ENCODE results near the gene CLHC1. TPM values are rescaled to one million over a fixed set of nuclear protein-coding genes. Genes with fewer than 3 reads are reported as not detected.
"Not testable (repeated sequence)": the region's sequence is repeated elsewhere in the genome, so short reads cannot be mapped to it uniquely, and the experiment has no call there.

The CLHC1 gene
- total RNA-seq, 1 donor from 2014 or later, result 3.3 TPM

GRCh38 chr2:55136138-55136541 is 96.0 kb downstream of the CLHC1 start:
- DNase-seq (ENCODE audit: low read depth in 2 of 2), result no peak

- no peak for DNase-seq (ENCODE audit: low read depth in 2 of 2)
Observed at GRCh38 chr2:55135491-55135890, 96.6 kb downstream of the CLHC1 start.

GRCh38 chr2:55134316-55134706 is 97.8 kb downstream of the CLHC1 start:
- DNase-seq (ENCODE audit: low read depth in 2 of 2), result no peak

- peak; percentile 50 to 56 for DNase-seq (ENCODE audit: low read depth in 2 of 2)
Observed at GRCh38 chr2:55133467-55134315, 98.4 kb downstream of the CLHC1 start.

- no peak for DNase-seq (ENCODE audit: low read depth in 2 of 2)
Observed at GRCh38 chr2:55130849-55131248, 101.2 kb downstream of the CLHC1 start.

GRCh38 chr2:55126643-55127042 is 105.5 kb downstream of the CLHC1 start:
- not testable (repeated sequence) for DNase-seq (ENCODE audit: low read depth in 2 of 2)

Other genes with a start within 250 kb of the CLHC1 start
- 92.2 and 132 TPM in 2 replicates for gene RTN4, start 181.8 kb downstream of the CLHC1 start, total RNA-seq
- gene RPS27A, start 395 bp upstream of the CLHC1 start, total RNA-seq, result 550 and 625 TPM in 2 replicates
- 22.3 and 26.3 TPM in 2 replicates for gene MTIF2, start 36.9 kb upstream of the CLHC1 start, total RNA-seq
- gene CCDC88A, start 187.6 kb upstream of the CLHC1 start, total RNA-seq, result 35.6 and 37.0 TPM in 2 replicates

All from dermis microvascular lymphatic vessel endothelial cell (primary cell).